Mesothelial cell of epicardium (in vitro differentiated cells): ENCODE measurements around the gene SLC2A11. TPM values are rescaled to one million over a fixed set of nuclear protein-coding genes. Genes with fewer than 3 reads are reported as not detected.
"Not testable (repeated sequence)": the region's sequence is repeated elsewhere in the genome, so short reads cannot be mapped to it uniquely, and the experiment has no call there.

ENCODE experiments used
- DNase-seq, 2 experiments: peaks; one replicate each; pipeline ENCODE4 v3.0.0; 2021; ENCODE audit warnings: low spot score in 2 of 2; ENCODE audit not compliant: unreplicated experiment in 2 of 2
- H3K27ac Mint-ChIP-seq: 2 replicates; pipeline ENCODE4 v1.8.0; 2021; ENCODE audit warnings: mixed read lengths
- H3K27me3 Mint-ChIP-seq: 2 replicates; pipeline ENCODE4 v1.8.0; 2021; ENCODE audit warnings: low read depth, mixed read lengths
- H3K36me3 Mint-ChIP-seq: 2 replicates; pipeline ENCODE4 v1.8.0; 2021; ENCODE audit warnings: mixed read lengths
- H3K4me1 Mint-ChIP-seq: 2 replicates; pipeline ENCODE4 v1.8.0; 2021; ENCODE audit warnings: mixed read lengths
- H3K4me3 Mint-ChIP-seq: 2 replicates; pipeline ENCODE4 v1.8.0; 2021; ENCODE audit warnings: mild to moderate bottlenecking, moderate library complexity, mixed read lengths
- H3K9me3 Mint-ChIP-seq: 2 replicates; pipeline ENCODE4 v1.8.0; 2021; ENCODE audit warnings: mixed read lengths
- total RNA-seq: library from RNA; stranded (reverse); gene quantifications from 3 replicates; pipeline ENCODE4 v1.2.1, GENCODE V29; 2021
- TF ChIP-seq, protein P1 (sequence below): fragments of 200-600 bp; sonication (generic); IDR thresholded peaks from one replicate; pipeline ENCODE4 v1.5.0; 2021; ENCODE audit warnings: antibody characterized with exemption; ENCODE audit not compliant: unreplicated experiment

Gene SLC2A11
- total RNA-seq, 1 donor from 2014 or later, result 112 TPM

DNA sequence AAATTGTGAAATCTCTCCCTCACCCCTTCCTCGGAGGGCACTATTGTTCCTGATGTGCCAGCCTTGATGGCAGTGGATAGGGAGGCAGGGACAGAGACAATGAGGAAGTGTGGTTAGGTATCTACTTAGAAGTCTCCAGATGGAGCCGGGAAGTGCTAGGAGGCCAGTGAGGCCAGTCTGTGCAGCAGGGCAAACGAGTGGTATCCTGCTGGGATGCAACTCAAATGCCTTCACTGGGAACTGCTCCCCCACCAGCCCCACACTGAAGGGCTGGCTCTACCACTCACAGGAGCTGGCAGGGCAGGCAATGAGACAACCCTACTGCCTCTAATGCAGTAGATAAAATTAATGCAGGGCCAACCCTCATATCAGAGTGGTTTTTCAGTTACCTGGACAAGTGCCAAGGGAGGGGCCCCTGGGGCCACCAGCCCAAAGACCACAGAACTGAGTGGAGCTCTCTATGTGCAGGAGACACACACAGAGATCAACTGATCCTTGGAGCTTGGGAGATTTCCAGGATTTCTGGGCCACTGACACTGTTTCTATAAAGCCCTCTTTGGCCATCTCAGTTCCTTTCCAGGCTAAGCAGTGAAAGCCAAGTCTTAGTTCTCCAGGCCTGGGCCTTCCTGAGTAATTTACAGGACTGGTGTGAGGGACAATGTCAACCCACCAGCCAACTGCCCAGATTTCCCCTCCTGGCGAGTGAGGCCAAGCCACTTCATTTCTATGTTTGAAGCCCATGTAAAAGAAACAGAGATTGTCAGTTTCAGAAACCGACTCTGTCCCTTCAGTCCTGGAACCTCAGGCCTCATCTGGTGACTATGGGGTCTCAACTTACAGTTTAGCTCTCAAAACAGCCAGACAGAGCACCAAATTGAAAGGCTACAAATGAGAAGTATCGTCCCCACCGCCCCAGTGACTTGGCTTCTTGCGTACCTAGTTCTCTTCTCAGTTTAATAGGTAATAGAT, 40.6 kb downstream of the SLC2A11 start:
- DNase-seq, result no peak
- H3K4me1 Mint-ChIP-seq, result peaks cover 34% of the 10 kb centered on the region
- H3K9me3 Mint-ChIP-seq, result peaks cover 8% of the 10 kb centered on the region
- H3K36me3 Mint-ChIP-seq, result peaks cover 18% of the 10 kb centered on the region
- TF ChIP-seq, protein P1, sequence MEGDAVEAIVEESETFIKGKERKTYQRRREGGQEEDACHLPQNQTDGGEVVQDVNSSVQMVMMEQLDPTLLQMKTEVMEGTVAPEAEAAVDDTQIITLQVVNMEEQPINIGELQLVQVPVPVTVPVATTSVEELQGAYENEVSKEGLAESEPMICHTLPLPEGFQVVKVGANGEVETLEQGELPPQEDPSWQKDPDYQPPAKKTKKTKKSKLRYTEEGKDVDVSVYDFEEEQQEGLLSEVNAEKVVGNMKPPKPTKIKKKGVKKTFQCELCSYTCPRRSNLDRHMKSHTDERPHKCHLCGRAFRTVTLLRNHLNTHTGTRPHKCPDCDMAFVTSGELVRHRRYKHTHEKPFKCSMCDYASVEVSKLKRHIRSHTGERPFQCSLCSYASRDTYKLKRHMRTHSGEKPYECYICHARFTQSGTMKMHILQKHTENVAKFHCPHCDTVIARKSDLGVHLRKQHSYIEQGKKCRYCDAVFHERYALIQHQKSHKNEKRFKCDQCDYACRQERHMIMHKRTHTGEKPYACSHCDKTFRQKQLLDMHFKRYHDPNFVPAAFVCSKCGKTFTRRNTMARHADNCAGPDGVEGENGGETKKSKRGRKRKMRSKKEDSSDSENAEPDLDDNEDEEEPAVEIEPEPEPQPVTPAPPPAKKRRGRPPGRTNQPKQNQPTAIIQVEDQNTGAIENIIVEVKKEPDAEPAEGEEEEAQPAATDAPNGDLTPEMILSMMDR, result no peak
- H3K27me3 Mint-ChIP-seq, result no peaks in the 10 kb centered on the region
- H3K4me3 Mint-ChIP-seq, result peak overlapping the region; percentile 30
- H3K27ac Mint-ChIP-seq, result peak overlapping the region; percentile 79

DNA sequence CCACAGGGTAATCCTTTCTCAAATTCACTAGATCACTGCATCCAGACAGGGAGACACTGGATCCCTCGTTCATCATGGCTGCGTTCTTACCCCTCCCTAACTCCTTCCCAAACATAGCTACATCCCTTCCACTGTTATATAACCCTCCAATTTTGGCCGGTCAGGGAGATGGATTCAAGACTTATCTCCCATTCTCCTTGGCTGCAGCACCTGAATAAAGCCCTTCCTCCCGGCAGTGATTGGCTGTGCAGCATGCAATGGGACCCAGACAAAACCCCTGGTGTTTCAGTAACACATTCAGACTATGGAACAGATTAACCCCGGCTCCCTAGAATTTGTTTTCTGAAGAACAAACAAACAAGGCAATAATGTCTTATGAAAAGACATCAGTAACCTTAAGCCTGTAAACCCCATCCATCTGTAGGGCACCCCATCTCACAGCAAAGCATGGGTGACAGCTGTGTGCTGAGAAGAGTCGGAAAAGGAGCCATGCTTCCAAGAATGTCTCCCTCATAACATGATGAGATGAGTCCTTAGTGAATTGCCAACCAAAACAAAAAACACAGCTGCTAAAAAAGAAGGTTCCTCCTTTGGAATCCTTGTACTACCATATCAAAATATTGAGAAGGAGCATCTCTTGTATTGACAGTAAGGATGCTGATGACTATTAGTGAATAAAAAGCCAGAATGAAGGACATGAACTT, 41.5 kb downstream of the SLC2A11 start:
- H3K9me3 Mint-ChIP-seq, result peaks cover 8% of the 10 kb centered on the region
- peaks cover 28% of the 10 kb centered on the region for H3K4me1 Mint-ChIP-seq
- peaks cover 18% of the 10 kb centered on the region for H3K36me3 Mint-ChIP-seq

DNA sequence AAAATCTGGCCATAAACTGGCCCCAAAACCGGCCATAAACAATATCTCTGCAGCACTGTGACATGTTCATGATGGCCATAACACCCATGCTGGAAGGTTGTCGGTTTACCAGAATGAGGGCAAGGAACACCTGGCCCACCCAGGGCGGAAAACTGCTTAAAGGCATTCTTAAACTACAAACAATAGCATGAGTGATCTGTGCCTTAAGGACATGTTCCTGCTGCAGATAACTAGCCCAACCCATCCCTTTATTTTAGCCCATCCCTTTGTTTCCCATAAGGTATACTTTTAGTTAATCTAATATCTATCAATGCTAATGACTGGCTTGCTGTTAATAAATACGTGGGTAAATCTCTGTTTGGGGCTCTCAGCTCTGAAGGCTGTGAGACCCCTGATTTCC, 42.6 kb downstream of the SLC2A11 start:
- not testable (repeated sequence) for H3K27ac Mint-ChIP-seq, H3K27me3 Mint-ChIP-seq
- peaks cover 18% of the 10 kb centered on the region for H3K36me3 Mint-ChIP-seq

More for the DNA sequence above, 41.5 kb downstream of the SLC2A11 start:
- no peak overlapping the region for H3K4me3 Mint-ChIP-seq
- TF ChIP-seq, protein P1, result no peak
- H3K27me3 Mint-ChIP-seq, result no peaks in the 10 kb centered on the region
- peak overlapping the region; percentile 15 for H3K27ac Mint-ChIP-seq
- no peak for DNase-seq

DNA sequence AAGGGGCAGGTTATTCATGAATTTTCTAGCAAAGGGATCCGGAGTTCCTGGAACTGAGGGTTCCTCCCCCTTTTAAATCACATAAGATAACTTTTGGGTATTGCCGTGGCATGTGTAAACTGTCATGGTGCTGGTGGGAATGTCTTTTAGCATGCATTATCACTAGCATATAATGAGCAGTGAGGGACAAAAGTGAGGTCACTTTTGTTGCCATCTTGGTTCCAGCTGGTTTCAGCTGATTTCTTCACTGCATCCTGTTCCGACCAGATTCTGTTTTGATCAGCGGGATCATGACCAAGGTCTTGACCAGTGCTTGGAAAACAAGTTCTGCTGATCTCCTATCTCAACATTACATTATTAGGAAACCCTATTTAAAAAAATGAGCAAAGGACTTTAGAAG, 43.9 kb downstream of the SLC2A11 start:
- Mint-ChIP-seq H3K27ac (no peak overlapping the region), H3K4me1 (peaks cover 14% of the 10 kb centered on the region), H3K36me3 (peaks cover 20% of the 10 kb centered on the region), H3K4me3 (no peak overlapping the region), H3K9me3 (peaks cover 8% of the 10 kb centered on the region), H3K27me3 (no peaks in the 10 kb centered on the region)
- no peak for DNase-seq
- TF ChIP-seq, protein P1, result no peak

More for the DNA sequence above, 42.6 kb downstream of the SLC2A11 start:
- DNase-seq, H3K9me3 Mint-ChIP-seq, H3K4me3 Mint-ChIP-seq: not testable (repeated sequence)
- peaks cover 28% of the 10 kb centered on the region for H3K4me1 Mint-ChIP-seq

DNA sequence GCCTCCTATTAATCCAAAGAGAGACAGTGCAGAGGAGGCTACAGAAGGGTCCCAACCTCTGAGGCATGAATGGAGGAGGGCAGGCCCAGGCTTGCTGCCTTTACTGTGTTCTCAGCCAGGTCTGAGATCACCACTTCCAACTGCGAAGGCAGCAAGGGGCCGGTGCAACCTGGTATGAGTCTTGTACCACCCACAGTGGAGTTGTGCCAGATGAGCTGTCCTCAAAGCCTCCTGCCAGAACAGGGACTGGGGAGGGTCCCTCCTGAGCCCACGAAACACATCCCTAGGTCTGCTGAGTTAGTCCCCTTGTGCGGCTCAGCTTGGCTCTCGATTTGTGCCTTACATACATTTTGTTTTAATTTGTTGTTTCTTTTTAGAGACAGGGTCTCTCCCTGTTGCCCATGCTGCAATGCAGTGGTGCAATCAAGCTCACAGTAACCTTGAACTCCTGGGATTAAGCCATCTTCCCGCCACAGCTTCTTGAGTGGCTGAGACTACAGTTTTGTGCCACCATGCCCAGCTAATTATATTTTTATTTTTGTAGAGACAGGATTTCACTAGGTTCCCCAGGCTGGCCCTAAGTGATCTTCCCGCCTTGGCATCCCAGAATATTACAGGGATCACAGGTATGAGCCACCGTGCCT, 45.8 kb downstream of the SLC2A11 start:
- Mint-ChIP-seq H3K4me1 (peaks cover 10% of the 10 kb centered on the region), H3K9me3 (peaks cover 8% of the 10 kb centered on the region), H3K36me3 (peaks cover 16% of the 10 kb centered on the region), H3K4me3 (no peak overlapping the region), H3K27me3 (no peaks in the 10 kb centered on the region), H3K27ac (peak overlapping the region; percentile 16)
- DNase-seq, result no peak
- TF ChIP-seq, protein P1, result no peak
